H4 (cell line): ENCODE results near the gene BRICD5. TPM values are rescaled to one million over a fixed set of nuclear protein-coding genes. Genes with fewer than 3 reads are reported as not detected.
"Not testable (repeated sequence)": the region's sequence is repeated elsewhere in the genome, so short reads cannot be mapped to it uniquely, and the experiment has no call there.

Experiments used
- DNase-seq: peaks from one replicate; pipeline ENCODE4 v3.0.0-alpha.2; 2015; ENCODE audit warnings: low spot score
- total RNA-seq: library from RNA; depleted of rRNA; stranded (reverse); fragments of >200 nt; shearing (Covaris generic); gene quantifications from 2 replicates; pipeline ENCODE4 v1.2.3, GENCODE V29; 2014; rRNA removed

Gene BRICD5
- 0.06 and 1.0 TPM in 2 replicates for total RNA-seq

- DNase-seq = no peak
Observed at GRCh38 chr16:2210386-2211365, at the start of gene BRICD5. BRICD5 (minus strand) TSS chr16:2210863; CDS start chr16:2210833, 30 bp downstream.

GRCh38 chr16:2260250-2260649, 49.6 kb upstream of the BRICD5 start:
- DNase-seq = no peak

GRCh38 chr16:2258530-2258929, 47.9 kb upstream of the BRICD5 start:
- DNase-seq = not testable (repeated sequence)

- DNase-seq = no peak
Observed at GRCh38 chr16:2257726-2258125, 47.1 kb upstream of the BRICD5 start.

GRCh38 chr16:2256531-2257140, 46.0 kb upstream of the BRICD5 start:
- no peak for DNase-seq

GRCh38 chr16:2253293-2253692, 42.6 kb upstream of the BRICD5 start:
- DNase-seq = no peak

- DNase-seq = no peak
Observed at GRCh38 chr16:2252806-2253148, 42.1 kb upstream of the BRICD5 start.

- peak; percentile 88 for DNase-seq
Observed at GRCh38 chr16:2251296-2252111, 40.8 kb upstream of the BRICD5 start, which contains the start of gene ECI1. ECI1 (minus strand) TSS chr16:2251587; CDS start chr16:2251566, 21 bp downstream.

- no peak for DNase-seq
Observed at GRCh38 chr16:2250652-2251295, 40.1 kb upstream of the BRICD5 start.

- no peak for DNase-seq
Observed at GRCh38 chr16:2246301-2246885, 35.7 kb upstream of the BRICD5 start.

- no peak for DNase-seq
Observed at GRCh38 chr16:2244926-2245795, 34.5 kb upstream of the BRICD5 start.

- DNase-seq = no peak
Observed at GRCh38 chr16:2244301-2244700, 33.6 kb upstream of the BRICD5 start.

GRCh38 chr16:2243781-2244180, 33.1 kb upstream of the BRICD5 start:
- no peak for DNase-seq

- DNase-seq = no peak
Observed at GRCh38 chr16:2243031-2243528, 32.4 kb upstream of the BRICD5 start.

- no peak for DNase-seq
Observed at GRCh38 chr16:2242598-2242997, 31.9 kb upstream of the BRICD5 start.

GRCh38 chr16:2240331-2240730, 29.7 kb upstream of the BRICD5 start:
- not testable (repeated sequence) for DNase-seq

GRCh38 chr16:2238838-2239675, 28.4 kb upstream of the BRICD5 start:
- no peak for DNase-seq

GRCh38 chr16:2238150-2238837, 27.6 kb upstream of the BRICD5 start:
- no peak for DNase-seq
